CD4-positive, alpha-beta T cell treated with Interleukin-4 for 1 hour (primary cell): ENCODE measurements around the gene PI4KA.

ENCODE experiments used
- DNase-seq, 2 donors: peaks; one replicate each; pipeline ENCODE4 v3.0.0-alpha.2; 2020 to 2022

The PI4KA gene

DNA sequence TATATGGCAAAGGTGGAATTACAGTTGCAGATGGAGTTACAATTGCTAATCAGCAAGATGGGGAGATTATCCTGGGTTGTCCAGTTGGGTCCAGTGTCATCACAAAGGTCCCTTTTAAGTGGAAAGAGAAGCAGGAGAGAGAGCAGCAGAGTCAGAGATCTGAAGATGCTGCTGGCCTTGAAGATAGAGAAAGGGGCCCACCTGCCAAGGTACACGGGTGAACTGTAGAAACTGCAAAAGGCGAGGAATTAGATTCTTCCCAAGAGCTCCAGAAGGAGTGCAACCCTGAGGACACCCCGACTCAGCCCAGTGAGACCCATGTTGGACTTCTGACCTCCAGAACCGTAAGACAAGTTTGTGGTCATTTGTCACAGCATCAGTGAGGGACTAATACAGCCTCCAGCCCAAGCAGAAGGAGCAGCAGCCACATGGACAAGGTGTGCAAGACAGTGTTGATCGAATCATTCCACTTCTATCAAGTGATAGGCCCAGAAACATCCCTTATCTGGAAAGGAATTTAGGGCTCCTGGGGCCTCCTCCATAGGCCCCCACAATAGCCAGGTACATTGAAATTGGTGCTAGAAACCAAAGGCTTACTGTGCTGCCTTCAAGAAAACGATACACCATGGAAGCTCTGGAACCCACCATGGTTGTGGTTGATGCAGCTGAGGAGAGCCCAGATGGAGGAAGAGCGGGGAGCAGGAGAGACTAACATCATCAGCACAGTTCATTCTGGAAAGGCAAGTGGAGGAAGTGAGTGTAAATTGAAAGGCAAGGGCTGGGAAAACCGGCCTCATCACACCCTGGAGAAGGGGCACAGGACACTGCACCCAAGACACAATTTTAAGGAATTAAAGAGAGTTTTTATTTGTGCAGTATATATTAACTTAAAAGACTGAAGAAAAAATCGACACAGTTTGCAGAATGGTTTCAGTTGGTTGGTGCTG is 23.5 kb upstream of the PI4KA start:
- DNase-seq, result no peak

DNA sequence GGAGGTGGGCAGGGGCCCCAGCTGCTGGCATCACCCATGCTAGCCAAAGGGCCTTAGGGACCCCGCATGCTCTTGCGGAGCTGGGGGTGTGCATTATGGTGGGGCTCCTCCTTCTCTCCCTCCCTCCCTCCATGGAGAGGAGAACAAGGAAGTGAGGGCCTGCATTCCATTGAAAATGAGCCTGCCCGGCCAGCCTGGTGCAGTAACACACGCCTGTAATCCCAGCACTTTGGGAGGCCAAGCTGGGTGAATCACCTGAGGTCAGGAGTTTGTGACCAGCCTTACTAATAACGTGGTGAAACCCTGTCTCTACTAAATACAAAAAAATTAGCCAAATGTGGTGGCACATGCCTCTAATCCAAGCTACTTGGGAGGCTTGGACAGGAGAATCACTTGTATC is 22.6 kb upstream of the PI4KA start:
- no peak for DNase-seq

DNA sequence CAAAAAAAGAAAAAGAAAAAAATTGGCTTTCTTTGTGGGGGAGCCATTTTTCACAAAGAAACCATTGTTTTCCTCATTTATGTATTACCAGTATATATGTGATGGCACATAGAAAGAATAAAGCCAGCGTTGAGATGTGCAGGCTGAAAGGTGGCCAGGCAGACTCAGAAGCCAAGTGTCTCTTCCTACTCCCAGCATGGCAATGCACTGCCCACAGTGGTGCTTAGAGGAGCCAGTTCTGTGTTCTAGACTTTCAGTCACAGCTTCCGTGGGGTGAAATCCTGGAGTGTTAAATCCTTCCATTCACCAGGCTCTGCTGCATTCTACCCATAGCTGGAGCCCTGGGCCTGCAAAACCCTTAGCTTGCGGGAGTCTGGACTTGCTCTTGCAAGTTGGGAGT is 19.1 kb upstream of the PI4KA start:
- DNase-seq, result no peak

DNA sequence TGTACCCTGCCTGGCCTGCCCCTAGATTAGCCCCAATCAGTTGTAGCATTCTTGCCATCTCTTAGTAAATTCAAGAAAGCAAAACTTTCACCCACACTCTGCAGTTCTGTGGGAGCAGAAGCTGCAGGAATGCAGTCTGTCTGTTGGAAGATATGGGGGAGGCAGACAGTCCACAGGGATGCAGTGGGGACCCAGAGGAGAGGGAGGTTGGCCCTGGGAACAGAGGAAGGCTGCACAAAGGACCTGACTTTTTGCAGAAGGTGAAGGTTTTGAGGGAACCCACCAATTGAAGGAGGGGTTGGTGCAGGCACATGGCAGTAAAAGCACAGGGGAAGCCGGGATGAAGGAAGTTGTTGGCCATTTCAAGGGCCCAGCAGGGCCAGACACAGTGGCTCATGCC is 16.7 kb upstream of the PI4KA start:
- DNase-seq, result no peak

DNA sequence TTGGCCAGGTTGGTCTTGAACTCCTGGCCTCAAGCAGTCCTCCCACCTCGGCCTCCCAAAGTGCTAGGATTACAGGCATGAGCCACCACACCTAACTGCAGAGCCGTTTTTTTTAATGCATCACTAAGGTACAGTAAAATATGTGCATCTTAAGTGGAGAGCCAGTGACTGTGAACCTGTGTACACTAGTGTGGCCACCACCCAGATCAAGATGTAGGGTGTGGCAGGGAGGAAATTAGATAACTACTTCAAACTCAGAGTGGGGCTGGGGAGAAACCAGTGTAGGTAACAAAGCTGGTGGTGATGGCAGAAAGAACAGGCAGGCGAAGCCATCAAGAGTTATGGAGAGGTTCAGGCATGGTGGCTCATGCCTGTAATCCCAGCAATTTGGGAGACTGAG is 14.6 kb upstream of the PI4KA start:
- DNase-seq, result no peak

DNA sequence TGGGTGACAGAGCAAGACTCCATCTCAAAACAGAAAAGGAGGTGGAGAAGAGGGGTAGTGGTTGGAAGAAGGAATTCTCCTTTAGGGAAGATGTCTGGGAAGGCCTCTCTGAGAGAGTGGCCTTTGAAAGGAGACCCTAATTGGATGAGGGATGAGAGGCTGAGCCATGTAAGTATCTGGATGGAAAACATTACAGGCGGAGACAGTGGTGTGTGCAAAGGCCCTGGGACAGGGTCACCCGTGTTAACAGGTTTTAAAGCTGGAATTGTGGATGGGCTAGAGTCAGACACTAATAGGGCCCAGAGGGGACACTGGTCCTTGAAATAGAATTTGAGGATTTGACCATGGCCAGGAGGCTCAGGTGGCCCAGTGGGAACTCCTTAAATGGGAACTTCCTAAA is 10.6 kb upstream of the PI4KA start:
- no peak for DNase-seq

DNA sequence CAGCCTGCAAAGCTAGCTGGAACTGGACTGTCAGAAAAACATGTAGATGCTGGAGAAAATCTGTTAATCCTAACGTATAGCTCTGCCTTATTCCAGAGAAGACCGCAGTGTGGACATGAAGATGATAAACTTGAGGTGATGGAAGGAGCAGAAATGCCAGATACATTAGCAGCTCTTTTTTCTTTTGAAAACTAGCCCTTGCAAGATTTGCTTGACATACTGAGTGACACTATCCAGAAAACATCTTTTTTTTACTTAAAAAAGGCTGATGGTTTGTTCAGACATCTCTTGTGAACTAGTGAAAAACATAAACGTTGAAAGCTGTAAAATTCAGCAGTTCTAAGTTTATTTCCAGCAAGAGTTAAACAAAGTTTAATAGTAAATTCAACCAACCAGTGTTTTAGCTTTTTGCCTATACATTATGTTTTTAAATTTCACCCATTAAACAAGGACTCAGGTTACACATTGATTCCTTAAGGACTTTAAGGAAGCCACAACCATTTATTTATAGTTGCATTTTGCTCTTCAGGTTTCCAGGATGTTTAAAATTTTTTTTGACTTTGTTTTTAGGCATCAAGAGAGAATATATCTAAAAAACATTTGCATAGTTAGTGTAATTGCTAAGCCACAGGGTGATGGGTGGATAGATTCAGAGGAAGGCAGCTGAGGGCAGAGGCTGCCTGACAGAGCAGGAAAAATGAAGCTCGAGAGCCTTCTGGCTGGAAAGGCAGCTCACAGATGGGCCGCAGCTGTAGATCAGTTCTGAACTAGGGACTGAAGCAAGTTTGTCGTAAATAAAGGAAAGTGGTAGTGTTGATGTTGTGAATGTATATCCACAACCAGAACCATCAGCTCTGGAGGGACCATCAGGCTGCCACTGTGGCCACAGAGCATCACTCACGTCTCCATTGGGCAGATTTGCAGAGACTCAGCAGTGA is 9.7 kb upstream of the PI4KA start:
- DNase-seq, result no peak

DNA sequence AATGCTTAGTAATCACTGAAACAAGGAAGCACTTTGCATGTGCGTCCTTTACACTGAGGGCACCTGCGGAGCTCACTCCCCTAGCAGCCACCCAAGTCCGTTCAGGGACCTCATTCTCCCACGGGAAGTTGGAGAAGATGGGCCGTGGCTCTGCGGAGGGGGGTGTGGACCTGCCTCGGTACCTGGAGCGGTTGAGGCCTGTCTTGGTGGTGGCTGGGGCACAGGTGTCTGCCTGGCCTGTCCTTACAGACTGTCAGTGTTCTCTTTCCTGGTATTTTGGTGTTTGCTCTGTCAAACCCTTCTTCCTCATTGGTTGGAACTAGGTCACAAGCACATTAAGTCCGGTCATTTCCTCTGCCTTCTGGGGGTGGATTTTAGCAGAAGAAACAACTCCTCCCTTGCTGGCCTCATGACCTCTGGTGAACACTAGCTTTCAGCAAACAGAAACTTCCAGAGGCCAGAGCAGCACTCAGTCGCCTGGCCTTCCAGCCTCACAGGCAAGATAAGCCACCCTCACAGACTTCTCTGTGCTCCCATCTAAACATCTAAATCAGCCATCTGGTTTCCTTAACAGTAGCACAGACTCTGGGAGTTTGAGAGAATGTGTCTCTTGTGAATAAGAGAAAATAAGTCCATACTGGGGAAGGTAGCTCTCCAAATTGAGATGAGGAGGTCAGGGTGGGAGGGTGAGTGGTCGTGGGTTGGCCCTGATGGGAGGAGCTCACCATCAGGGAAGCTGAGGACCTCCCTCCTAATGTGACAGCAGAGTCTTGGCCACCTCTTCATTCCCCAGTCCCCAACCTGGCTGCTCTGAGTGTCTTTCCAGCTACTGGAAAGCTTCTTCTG is 8.8 kb upstream of the PI4KA start:
- peak in 1 of 2 donors; percentile 45 for DNase-seq

DNA sequence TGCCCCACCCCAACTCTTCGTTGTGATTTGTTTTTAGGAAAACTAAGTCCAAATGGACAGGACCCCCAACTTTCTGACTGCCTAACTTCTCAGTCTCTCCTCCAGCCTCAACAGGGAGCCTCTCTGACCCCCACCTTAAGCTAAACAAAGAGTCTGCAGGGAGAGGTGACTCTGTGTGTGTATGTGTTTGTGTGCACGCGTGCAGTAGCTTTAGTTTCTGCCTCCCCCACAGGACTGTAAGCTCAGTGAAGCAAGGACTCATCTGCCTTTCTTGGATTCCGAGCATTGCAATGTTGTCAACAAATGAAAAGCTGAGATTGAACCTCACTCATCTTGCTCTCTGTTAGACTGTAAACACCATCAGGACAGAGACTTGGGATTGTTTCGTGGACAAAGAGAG is 8.1 kb upstream of the PI4KA start:
- no peak for DNase-seq

DNA sequence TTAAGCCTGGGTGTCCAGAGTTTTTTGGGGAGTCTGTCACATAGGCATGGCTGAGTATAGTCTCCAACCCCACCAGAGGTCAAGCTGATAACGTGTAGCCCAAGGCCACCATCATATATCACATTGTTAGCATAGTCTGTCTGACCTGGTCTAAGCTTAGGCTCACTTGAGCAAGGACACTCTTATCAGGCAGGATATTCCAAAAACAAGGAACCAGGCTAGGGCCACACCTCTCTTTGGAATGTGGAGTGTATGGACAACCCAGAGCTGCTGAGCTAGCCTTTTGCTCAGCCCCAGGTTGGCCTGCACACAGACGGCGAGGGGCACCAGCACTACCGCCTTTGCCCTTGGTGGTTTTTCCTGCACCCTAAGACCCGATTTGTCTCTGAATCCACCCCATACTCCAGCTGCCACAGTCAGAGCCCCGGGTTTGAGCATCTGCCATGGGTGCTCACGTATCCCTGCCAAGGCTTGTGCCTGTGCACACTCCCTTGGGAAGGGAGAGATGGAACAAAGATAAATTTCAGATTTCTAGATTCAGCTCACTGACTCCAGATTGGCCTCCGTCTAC is 7.3 kb upstream of the PI4KA start:
- no peak for DNase-seq

DNA sequence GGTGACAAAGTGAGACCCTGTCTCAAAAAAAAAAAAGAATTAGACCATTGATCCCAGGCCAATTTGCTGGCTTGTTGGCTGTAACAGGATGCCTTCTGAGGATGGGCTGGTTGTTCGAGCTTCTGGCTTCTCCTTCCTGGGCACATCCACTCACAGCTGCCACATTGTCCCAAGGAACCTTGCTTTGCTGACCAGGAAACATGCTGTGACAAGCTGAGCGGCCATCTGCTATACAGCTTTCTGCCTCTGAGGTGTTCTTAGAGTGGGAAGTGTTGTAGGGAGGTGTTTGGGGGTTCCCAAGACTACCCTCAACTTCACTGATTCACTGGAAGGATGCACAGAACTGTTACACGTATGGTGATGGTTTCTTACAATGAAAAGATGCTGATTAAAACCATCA is 6.7 kb upstream of the PI4KA start:
- no peak for DNase-seq

DNA sequence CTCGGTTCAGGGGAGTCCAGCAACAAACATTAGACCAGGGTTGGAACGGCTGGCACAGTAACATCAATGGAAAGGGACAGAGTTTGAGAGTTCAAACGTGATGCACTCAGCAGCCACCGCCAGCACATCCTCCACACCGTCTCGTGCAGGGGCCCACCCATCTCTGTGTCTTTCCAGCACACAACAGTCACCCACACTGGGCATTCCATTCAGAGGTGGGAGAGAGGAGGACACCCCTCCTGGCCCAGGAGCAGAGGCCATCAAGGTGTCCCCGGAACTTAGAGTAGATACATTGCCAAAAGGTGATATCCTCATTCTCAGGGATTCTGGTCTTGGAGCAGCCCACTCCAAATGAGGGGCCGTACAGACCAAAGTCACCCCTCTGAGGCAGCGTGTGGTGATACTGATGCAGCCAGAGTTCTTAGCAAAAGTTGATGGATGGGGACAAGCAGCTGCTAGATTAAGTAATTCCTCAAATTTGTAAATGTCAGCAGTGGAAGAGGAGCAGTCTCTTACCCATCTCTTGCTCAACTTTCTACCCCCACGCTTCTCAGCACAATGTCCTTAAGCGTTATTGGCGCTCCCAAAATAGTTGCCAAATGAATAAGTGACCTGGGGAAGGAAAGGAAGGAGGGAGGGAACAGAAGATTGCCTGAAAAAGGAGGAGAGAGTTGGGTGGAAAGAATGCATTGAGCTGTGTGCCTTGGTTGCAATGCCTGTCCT is 5.7 kb upstream of the PI4KA start:
- DNase-seq, result no peak

DNA sequence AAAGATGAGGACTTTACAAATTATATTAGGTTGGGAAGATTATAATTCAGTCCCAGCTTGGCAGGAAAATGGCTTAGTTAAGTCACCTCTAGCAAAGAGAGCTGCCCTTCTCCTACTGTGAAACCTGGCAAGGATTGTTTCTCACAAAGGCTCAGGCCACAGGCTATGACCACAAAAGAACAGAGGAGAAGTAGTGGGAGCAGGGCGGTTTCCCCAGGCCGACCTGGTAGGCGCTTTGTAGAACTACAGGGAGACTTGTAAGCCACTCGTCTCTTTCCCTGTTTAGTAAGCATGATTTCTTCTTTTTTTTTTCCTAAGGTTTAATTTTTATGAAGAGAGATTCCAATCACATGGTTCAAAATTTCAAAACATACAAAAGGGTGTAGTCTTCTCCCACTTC is 4.8 kb upstream of the PI4KA start:
- DNase-seq, result no peak

DNA sequence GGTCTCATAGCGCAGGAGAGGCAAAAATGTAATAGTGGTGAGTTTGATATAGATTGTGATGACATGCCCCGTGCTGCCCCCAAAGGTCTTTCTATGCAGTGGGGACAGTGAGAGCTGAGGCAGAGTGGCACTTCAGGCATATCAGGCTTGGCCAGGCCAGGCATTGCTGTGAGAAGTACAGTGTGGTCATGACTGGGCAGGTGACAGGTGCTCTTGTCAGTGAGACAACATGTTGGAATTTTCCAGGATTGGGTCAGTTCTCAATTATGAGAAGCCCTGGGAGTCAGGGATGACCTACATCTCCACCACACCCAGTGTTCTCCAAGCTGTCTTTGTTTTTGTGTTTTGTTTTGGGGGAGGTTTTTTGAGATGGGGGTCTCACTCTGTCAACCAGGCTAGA is 3.9 kb upstream of the PI4KA start:
- no peak for DNase-seq

DNA sequence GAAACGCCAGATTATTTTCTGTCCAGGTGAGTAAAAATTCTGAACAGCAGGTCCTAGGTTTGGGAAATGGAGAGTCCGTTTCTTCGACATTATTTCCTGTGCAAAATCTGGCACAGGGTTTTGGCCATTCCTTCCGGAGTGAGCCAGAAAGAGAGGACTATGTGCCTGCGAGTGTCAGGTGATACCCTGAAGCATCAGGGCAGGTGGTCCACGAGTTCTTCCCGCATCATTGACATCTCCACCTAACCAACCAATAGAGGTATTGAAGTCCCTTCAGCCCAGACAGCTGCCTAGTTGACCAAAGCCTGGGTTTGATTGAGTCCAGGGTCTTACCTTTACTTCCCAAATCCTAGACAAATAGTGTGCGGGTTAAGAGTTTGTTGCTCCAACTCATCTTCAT is 1.0 kb upstream of the PI4KA start:
- DNase-seq, result no peak

DNA sequence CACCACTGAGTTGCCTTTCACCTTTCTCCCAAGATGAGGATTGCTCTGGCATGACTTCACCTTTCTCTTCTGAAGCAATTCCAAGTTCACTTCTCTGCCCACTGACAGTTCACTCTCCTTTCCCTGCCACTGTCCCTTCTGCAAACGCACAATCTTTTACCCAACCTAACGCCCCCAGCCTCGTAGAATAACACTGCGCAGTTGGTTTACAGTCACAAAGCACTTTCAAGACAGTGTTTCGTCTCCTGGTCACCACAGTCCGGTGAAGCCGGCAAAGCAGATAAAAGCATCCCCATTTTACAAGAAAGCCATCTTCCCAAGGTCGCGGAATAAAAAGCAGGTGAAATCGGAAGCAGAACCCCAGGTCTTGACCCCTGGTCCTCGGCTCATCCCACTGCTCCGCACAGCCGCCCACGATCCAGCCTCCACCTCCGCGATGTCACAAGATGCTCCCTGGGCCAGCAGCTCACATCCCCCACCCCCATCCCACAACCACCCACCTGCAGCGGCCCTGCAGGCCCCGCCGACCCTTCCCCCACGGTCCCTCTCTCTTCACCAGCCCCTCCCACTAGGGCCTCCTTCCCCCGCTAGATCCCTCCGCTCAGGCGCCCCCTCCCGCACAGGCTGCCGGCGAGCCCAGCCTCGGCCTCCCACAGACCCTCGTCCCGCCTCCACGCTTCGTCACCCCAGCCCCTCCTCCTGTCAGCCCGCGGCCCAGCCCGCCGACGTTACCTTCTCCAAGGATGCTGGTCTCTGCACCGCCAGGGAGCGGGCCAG is 585 bp downstream of the PI4KA start:
- DNase-seq, result peak; percentile 85 to 87

DNA sequence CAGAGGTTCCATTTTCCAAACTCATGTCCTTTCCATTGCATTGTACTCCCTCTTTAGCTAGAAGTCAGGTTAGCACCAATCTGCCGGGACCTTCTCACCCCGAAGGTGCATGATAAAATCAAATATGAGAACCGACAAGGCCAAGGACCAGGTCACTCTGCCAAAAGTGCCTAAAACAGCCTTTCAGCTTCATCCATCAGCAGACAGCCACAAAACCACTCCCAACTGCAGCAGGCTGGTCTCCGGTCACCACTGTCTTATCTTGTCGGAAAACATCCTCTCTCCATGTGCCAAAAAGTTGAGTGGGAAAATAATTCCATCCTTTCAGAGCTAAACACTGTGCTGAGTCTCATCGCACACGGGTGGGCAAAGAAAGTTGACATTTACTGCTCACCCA is 1.4 kb downstream of the PI4KA start:
- DNase-seq, result no peak

DNA sequence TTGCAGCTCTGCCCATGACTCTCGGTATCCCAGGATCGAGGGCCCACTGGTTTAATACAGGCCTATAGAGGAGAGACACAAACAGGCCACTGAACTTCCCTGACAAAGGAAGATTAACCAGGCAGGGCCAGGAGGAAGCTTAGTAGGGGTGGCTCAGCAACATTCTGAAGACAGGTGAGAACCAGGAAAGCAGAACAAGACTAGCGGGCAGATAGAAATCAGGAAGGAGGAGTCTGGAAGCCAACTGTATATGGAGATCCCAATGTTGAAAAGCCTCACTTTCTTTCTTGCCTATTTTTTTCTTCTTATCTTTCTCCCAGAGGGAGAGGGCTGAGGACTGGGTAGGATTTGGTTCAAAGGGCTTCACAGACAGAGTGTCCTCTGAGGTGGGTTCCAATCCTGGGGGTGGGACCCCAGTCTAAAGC is 5.4 kb downstream of the PI4KA start:
- no peak for DNase-seq

DNA sequence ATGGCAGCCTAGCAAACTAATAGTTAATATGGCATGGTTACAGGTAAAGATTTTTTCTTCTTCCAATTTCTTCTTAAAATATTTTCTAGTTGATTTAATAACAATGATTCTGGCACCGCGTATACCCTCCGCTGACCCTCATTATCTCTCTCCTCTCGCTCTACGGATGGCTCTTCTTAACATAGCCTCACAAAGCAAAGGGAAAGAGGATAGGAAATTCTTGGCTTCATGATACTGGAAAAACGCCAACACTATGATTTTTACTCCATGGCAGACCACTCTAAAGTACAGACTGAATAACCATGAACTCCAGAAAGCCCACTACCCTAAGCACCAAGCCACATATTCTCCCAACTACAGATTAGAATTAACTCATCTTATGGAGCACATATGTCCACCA is 6.1 kb downstream of the PI4KA start:
- DNase-seq, result no peak

DNA sequence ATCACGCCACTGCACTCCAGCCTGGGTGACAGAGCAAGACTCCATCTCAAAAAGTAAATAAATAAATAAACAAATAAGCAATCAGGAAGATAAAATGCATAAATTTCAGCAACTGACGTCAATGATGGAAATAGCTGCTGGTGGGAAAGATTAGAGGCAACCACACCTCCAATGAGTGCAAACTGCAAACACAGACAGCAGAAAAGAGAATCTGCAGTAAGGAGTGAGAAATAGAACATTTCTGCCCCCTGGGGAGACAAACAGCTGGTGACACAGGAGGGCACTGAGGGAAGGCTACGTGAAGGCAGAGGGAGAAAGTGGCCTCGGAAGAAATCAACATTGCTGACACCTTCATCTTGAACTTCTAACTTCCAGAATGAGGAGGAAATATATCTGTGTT is 6.5 kb downstream of the PI4KA start:
- DNase-seq, result no peak

DNA sequence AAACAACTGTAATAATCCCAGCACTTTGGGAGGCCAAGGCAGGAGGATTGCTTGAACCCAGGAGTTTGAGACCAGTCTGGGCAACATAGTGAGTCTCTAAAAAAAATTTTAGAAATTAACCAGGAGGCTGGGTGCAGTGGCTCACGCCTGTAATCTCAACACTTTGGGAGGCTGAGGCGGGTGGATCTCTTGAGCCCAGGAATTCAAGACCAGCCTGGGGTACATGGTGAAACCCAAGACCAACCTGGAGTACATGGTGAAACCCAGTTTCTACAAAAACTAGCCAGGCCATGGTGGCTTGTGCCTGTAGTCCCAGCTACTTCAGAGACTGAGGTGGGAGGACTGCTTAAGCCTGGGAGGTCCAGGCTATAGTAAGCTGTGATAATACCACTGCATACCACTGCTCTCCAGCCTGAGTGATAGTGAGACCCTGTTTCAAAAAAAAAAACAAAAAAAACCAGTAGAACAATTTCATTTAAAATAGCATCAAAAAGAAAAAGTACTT is 11.2 kb downstream of the PI4KA start:
- no peak for DNase-seq
